Lower leg skin (tissue), 3 donors: Measurements from ENCODE around the gene DCDC2C.

Experiments
- CTCF ChIP-seq, 3 donors: fragments of 450-650 bp; IDR thresholded peaks; one replicate each; pipeline ENCODE4 v1.5.1; 2016; ENCODE audit warnings: antibody characterized with exemption in 3 of 3, mild to moderate bottlenecking in 3 of 3, moderate library complexity in 2 of 3
- POLR2A ChIP-seq, 2 donors: fragments of 450-650 bp; IDR thresholded peaks; one replicate each; pipeline ENCODE4 v1.6.1; 2016 to 2017; ENCODE audit warnings: antibody characterized with exemption in 2 of 2, mild to moderate bottlenecking in 1 of 2, moderate library complexity in 1 of 2

- TF ChIP-seq POLR2A (IDR thresholded peaks at IDR 0.05): no peak
- no peak for TF ChIP-seq CTCF (IDR thresholded peaks at IDR 0.05)
Observed at GRCh38 chr2:3696545-3696944, 6.8 kb upstream of the DCDC2C start.
